Lower lobe of right lung (tissue), 2 donors: ENCODE data around the gene LINGO1. TPM values are rescaled to one million over a fixed set of nuclear protein-coding genes. Genes with fewer than 3 reads are reported as not detected.
A peak's percentile ranks its signal among the peaks of the same experiment; 100 is the strongest.

Experiments used
- ATAC-seq, 2 donors: fragments of 200-7000 bp; cut with Tn5 transposase; one replicate each; pipeline ENCODE4 v1.9.1; 2020 to 2022; ENCODE audit warnings: mild to moderate bottlenecking in 2 of 2, moderate library complexity in 2 of 2
- DNase-seq: peaks from one replicate; pipeline ENCODE4 v3.0.0-alpha.2; 2020
- H3K27ac ChIP-seq: fragments of 200-600 bp; one replicate; pipeline ENCODE4 v1.8.0; 2022
- H3K27me3 ChIP-seq: fragments of 200-600 bp; one replicate; pipeline ENCODE4 v1.8.0; 2022; ENCODE audit warnings: low read depth
- H3K36me3 ChIP-seq: fragments of 200-600 bp; one replicate; pipeline ENCODE4 v1.8.0; 2022; ENCODE audit warnings: mild to moderate bottlenecking
- H3K4me1 ChIP-seq: fragments of 200-600 bp; one replicate; pipeline ENCODE4 v1.8.0; 2022
- H3K4me3 ChIP-seq: fragments of 200-600 bp; one replicate; pipeline ENCODE4 v1.8.0; 2022; ENCODE audit warnings: mild to moderate bottlenecking
- H3K9me3 ChIP-seq: fragments of 200-600 bp; one replicate; pipeline ENCODE4 v1.8.0; 2022
- CTCF ChIP-seq: fragments of 200-600 bp; IDR thresholded peaks from one replicate; pipeline ENCODE4 v1.8.0; 2022; ENCODE audit warnings: antibody characterized with exemption, mild to moderate bottlenecking
- intact Hi-C: fragments of 100-400 bp; cut with DNase I; formaldehyde crosslinking; loops from one replicate; pipeline ENCODE4 v1.11.0; 2022
- total RNA-seq: library from RNA; stranded (reverse); fragmentation: NEBNext Ultra II Directional; extraction: Animal tissue kit (Norgen Biotek cat#: 25700); gene quantifications from one replicate; pipeline ENCODE4 v1.2.1, GENCODE V29; 2021
- donor health status: DM: no; HTN: yes; CAD: no; lungs with severe emphysema.

LINGO1 gene
- total RNA-seq, 1 donor from 2014 or later, result 0.86 TPM

GRCh38 chr15:77581896-77582569 lies 50.7 kb downstream of the LINGO1 start:
- intact Hi-C loops, result no loop called here
- no peaks in the 10 kb centered on the region for H3K9me3 ChIP-seq
- DNase-seq, result no peak
- no peak for TF ChIP-seq CTCF
- no peaks in the 10 kb centered on the region for H3K36me3 ChIP-seq
- no peaks in the 10 kb centered on the region for H3K27me3 ChIP-seq
- no peak overlapping the region for H3K4me3 ChIP-seq
- H3K27ac ChIP-seq, result no peak overlapping the region
- peak in 1 of 2 donors; percentile 8 for ATAC-seq
- no peaks in the 10 kb centered on the region for H3K4me1 ChIP-seq

- H3K4me3 ChIP-seq, result no peak overlapping the region
- no peaks in the 10 kb centered on the region for H3K27me3 ChIP-seq
- no peaks in the 10 kb centered on the region for H3K9me3 ChIP-seq
- intact Hi-C loops, result no loop called here
- TF ChIP-seq CTCF, result no peak
- no peak overlapping the region for H3K27ac ChIP-seq
- no peaks in the 10 kb centered on the region for H3K4me1 ChIP-seq
- H3K36me3 ChIP-seq, result no peaks in the 10 kb centered on the region
- ATAC-seq (no peak), DNase-seq (no peak)
These were observed 51.6 kb downstream of the LINGO1 start for GRCh38 chr15:77580996-77581682.

DNA sequence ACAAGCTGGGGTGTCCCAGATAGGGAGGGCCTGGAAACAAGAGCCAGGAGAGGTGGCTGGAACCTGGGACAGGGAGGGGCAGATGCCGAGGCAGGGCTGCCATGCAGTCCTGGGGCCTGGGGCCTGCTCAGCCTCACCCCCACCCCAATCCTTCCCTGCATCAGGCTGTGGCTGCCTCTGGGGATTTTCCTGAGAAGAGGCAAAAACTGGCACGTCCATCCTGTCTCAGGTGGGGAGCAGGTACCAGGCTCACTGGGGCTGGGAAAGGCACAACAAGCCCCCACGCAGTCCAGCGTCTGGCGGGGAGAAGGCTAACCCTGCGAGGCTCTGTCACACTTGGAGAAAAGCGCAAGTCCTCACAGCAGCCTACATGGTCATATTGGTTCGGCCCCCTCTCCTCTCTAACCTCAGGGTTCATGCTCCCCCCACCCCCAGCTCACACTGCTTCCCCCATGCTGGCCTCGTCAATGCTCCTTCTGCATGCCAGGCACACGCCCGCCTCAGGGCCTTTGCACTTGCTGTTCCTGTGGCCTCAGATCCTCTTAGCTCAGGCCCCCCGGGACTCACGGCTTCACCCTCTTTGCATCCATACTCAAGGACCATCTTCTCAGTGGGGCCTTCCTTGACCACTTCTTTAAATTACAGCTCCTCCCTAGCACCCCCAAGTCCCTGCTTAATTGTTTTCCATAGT lies 53.1 kb downstream of the LINGO1 start:
- H3K9me3 ChIP-seq, result no peaks in the 10 kb centered on the region
- intact Hi-C loops, result no loop called here

GRCh38 chr15:77578641-77579372 lies 53.9 kb downstream of the LINGO1 start:
- no peak overlapping the region for H3K4me3 ChIP-seq
- DNase-seq (no peak), ATAC-seq (no peak)
- intact Hi-C loops, result no loop called here
- no peak overlapping the region for H3K27ac ChIP-seq
- TF ChIP-seq CTCF, result no peak
- H3K27me3 ChIP-seq, result no peaks in the 10 kb centered on the region
- no peaks in the 10 kb centered on the region for H3K4me1 ChIP-seq
- no peaks in the 10 kb centered on the region for H3K9me3 ChIP-seq
- H3K36me3 ChIP-seq, result no peaks in the 10 kb centered on the region

More for the DNA sequence above, 53.1 kb downstream of the LINGO1 start:
- DNase-seq (no peak), ATAC-seq (no peak)
- no peaks in the 10 kb centered on the region for H3K4me1 ChIP-seq
- no peak for TF ChIP-seq CTCF
- no peak overlapping the region for H3K27ac ChIP-seq
- H3K36me3 ChIP-seq, result no peaks in the 10 kb centered on the region
- no peaks in the 10 kb centered on the region for H3K27me3 ChIP-seq
- H3K4me3 ChIP-seq, result no peak overlapping the region

GRCh38 chr15:77577366-77577950 lies 55.3 kb downstream of the LINGO1 start:
- intact Hi-C loops, result no loop called here
- no peaks in the 10 kb centered on the region for H3K27me3 ChIP-seq
- TF ChIP-seq CTCF, result no peak
- no peaks in the 10 kb centered on the region for H3K4me1 ChIP-seq
- ATAC-seq (no peak), DNase-seq (no peak)
- H3K27ac ChIP-seq, result no peak overlapping the region
- no peaks in the 10 kb centered on the region for H3K9me3 ChIP-seq
- H3K4me3 ChIP-seq, result no peak overlapping the region
- H3K36me3 ChIP-seq, result no peaks in the 10 kb centered on the region
